AG08396 (cell line): Measurements from ENCODE around the gene JADE1.

ENCODE experiments used
- DNase-seq: peaks from one replicate; pipeline ENCODE4 v3.0.0; 2012; ENCODE audit warnings: low spot score, mixed read lengths

Gene JADE1

DNA sequence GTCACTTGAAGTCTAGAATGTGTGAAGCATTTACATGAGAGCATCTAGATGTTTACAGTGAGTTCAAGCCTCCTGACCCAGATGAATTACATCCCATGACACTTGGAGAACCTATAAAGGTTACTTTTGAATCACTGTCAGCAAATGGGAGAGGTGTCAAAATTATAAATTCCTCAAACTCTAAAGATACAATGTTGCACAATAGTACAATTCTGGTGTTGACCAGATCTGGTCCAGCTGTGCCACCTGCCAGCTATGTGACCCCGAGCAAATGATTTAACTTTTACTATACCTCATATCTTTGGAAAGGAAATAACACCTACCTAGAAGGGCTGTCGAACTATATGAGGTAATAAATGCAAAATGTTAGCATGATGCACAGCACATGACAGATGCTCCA is 69.8 kb downstream of the JADE1 start:
- no peak for DNase-seq

DNA sequence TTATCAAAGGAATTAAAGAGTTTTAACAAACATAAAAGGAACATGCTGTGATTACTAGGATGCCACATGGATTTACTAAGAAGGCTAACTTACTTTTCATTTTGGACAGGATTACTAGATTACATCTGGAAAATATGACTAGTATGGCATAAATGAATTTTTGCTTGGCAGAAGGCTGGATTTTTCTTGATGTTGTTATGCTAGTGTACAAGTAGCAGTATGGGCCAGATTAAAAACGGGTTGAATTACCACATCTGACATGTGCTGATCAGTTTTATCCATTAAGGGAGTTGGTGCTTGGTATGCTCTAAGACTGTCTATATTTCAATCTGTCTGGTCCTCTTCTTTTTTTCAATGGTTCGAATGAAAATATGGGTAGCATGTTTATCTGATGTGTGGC is 70.5 kb downstream of the JADE1 start:
- DNase-seq = no peak

DNA sequence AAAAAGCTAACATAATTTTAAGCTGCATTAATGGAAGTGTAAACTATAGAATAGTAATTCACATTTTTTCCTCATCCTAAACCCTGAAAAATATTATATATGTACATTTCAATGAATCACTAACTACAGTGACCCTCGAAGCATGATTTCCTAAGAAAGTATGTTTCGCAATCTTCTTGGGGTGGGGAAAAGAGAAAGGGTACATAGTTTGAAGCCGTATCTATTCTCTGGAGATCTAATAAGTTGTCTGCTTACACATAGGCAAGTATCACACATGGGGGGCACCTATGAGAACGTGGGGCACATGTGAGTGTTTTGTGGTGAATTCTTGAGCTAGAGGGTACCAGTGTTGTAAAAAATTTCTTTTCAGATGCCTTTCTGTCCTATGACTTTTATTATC is 71.2 kb downstream of the JADE1 start:
- DNase-seq = no peak

DNA sequence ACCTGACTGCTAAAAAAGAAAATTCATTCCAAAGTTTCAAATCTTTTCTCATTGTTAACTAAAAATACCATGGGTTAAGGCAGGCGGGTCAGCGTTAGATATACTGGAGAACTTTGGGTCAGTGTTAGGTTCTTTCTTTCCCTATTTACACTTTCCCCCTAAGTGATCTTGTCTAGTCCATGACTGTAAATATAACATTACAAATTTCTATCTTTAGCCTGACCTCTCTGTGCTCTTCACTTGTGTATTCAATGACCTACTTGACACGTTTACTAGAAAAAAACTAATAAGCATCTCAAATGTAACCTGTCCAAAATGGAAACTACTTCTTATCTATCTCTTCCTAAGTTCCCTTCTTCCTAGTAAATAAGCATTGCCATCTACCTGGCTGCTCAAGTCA is 95.3 kb downstream of the JADE1 start:
- DNase-seq = no peak

DNA sequence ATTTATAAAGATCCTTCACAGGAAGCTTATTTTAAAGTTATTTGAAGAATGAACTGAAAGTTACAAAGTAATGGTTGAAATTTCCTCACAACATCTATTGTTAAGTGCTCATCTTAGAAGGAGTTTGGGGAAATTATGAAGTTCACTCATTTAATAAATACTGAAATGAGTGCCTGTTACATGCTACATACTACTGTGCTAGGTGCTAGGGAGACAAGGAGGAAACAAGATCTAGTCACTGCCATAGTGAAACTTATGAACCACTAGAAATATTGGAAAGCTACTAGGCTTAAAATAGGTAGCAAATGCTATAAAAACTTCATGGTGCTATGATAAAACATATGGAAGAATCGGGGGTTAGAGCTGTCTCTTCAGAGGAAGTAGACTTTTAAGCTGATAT is 97.1 kb downstream of the JADE1 start:
- no peak for DNase-seq

DNA sequence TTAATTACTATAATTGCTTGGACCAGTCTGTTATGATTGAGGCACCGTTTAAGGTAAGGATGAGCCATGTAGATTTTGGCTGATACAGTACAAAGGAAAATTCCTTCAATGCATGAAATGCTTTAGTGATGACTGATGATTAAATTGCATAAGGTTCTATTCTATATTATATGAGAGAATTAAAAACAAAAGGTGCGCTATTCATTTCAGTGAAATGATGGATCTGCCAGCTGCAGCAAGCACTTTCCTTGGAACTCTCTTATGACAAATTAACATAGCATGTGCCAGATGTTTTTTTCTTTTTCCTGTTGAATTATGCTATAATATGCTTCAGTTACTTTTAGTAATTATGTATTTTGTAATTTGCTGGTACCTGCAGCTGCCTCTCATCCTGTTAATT is 98.5 kb downstream of the JADE1 start:
- no peak for DNase-seq

DNA sequence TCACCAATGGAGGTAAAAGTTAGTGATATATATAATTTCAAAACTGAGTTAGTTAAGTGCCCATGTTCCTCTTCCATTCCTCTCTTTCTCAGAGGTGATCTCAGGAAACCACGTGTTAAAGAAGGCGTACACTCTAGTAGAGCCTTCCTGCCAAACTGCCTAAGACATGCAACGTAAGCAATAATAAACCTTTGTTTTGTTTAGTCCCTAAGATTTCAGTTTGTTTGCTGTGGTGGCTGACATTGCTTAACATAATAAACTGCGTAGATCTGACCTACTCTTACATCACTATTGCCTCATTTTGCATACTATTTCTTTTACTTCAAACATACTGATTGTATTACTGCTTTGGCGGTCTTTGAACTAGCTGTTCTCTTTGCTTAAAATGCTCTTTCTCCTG is 99.2 kb downstream of the JADE1 start:
- no peak for DNase-seq

DNA sequence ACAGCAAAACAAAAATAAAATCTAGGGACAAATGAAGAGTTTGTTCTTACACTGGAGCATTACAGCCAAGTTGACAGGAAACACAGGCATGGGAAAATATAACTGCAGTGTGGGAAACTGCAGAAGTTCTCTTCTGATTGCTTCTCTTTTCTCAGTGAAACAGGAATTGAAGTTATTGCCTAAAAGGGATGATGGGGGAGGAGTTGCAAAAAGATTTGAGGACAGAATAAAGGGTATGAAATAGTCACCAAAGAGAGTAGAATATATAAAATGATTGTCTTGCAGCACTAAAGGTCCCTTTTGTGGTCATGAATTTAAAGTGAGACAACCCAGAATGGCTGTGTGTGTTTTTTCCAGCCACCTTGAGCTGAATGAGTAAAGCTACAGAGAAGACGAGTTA is 103.7 kb downstream of the JADE1 start:
- DNase-seq = no peak

DNA sequence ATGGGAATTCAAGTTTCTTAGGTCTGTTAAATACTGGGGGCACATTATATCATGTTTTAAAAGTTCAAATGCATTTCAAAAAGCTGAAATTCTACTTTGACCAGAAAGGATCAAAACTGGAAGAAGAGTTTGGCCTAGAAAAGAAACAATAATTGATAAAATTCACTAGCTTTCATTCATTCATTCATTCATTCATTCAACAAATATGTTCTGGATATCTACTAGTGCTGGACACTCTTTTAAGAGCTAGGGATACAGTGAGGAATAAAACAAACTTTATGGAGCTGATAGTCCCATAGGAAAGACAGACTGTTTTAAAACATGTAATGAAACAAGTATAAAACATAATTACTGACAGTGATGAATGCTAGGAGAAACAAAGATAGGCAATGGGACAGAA is 106.0 kb downstream of the JADE1 start:
- no peak for DNase-seq

DNA sequence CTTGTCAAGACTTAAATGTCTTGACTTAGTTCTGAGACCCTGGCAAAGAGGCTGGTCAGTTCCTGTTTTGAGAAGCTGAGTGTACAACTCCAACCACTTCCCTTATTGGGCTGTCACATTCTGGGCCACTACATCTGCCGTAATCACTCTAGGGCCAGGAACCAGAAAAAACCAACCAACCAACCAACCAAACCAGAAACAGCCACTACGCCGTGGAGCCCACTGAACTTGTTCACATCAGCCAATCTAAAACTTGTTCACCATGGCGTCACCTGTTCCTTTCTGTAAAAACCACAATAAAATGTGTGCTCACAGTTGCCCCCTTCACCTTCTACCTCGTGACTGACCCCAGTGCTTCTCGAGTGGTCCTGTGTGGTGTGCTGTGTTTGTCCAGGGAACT is 107.3 kb downstream of the JADE1 start:
- no peak for DNase-seq

DNA sequence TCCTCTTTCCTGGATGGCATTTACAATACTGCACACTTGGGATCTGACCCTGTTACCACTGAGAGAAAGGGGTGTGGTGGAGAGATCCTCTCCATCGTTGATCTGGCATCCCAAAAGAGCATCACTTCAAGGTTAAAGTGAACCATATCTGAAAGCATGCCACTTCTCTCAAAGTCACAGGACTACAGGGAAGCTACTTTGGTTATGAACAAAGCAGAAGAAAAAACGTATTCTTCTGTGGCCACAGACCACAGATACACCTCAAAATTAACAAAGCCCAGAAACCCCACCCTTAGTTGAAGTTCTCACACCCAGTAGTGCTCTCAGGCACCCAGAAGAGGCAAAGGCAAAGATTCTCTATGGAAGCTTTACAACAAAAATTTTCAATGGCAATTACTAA is 108.3 kb downstream of the JADE1 start:
- DNase-seq = no peak

DNA sequence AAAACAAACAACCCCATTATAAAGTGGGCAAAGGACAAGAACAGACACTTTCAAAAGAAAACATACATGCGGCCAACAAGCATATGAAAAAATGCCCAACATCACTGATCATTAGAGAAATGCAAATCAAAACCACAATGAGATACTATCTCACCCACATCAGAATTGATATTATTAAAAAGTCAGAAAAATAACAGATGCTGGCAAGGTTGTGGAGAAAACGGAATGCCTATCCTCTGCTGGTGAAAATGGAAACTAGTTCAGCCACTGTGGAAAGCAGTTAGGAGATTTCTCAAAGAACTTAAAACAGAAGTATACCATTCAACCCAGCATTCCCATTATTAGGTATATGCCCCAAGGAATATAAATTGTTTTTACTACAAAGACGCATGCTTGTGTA is 112.5 kb downstream of the JADE1 start:
- DNase-seq = no peak
